Fibroblast of skin of abdomen (primary cell): ENCODE results near the gene RIC3.
"Not testable (repeated sequence)": the region's sequence is repeated elsewhere in the genome, so short reads cannot be mapped to it uniquely, and the experiment has no call there.

Source experiments
- DNase-seq: peaks from one replicate; pipeline ENCODE4 v3.0.0-alpha.2; 2013

The RIC3 gene

DNA sequence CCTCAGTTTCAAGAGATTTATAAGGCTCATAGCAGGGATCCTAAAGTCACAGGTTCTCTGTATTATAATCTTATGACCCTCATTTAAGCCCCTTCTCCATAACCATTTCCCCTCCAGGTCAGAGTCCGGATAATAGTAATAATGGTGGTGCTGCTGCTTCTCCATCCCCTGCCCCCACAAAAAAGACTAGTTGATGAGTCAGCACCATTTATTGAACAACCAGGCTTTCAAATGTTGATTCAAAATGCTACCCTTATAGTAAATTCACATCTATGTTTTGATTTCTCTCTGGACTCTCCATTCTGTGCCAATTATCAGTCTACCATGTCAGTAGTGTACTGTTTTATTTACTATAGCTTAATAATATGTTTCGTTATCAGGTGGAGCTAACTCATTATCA is 17.6 kb upstream of the RIC3 start:
- DNase-seq, result no peak

DNA sequence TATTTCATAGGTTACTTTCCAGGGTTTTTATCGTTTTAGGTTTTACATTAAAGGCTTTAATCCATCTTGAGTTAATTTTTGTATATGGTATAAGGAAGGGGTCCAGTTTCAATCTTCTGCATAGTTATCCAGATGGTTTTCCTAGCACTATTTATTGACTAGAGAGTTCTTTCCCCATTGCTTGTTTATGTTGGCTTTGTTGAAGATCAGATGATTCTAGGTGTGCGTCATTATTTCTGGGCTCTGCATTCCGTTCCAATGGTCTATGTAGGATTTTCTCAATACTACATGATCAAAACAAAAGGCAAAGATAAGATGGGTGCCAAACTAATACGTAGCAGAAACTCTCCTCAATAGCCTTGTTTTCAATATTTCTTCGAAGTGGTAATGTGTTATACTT is 14.3 kb upstream of the RIC3 start:
- no peak for DNase-seq

DNA sequence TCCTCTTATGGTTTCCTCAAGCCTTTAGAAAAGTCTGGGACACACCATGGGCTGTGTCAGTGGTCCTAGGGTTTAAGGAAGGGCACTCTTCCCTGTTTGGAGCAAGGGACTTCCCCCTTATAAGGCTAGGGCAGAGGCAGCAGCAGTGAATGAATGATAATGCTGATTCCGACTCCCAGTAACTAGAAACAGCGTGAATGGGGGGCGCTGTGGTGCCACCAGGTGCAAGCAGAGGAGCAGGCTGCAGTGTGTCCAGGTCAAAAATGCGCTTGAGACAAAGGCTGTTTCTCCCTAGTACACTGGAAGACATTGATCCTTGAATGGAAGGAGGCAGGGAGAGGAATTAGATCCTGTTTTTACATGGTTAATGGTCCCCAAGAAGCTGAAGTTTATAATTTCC is 11.6 kb upstream of the RIC3 start:
- DNase-seq, result no peak

DNA sequence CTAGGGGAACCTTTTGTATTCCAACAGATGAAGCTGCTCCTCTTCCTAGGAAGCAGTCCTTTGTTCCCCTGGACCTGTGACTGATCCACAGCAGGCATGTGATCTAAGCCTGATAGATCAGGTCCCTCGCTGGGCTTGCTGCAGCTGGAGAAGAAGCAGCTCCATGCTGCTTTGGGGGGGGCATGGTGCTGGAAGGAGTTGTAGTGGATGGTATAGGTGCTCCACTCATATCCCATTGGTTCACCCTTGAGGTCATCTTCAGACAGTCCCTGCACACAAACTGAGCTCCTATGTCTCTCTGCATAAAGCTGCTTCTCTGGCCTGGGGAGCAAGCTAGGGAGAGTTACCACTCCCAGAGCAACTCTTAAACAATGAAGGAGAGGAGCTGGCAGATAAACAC is 9.5 kb upstream of the RIC3 start:
- DNase-seq, result no peak

DNA sequence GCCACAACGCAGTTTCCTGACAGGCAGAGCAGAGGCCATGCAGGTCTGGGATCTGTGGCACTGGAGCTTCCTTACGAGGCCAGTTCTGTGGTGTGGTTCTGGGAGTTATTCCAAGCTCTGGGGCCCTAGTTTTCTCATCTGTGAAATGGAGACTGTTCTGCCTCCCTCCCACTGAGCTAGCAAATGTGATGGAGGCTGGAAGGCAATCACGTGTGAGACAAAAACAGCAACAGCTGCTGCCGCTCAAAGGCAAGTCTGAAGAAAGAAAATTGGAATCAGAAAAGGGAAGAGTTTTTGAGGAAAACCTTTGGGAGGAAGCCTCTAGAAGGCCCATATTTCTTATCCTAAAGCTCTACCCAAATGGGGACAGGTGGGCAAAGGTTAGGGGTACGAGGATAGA is 8.3 kb upstream of the RIC3 start:
- DNase-seq, result no peak

DNA sequence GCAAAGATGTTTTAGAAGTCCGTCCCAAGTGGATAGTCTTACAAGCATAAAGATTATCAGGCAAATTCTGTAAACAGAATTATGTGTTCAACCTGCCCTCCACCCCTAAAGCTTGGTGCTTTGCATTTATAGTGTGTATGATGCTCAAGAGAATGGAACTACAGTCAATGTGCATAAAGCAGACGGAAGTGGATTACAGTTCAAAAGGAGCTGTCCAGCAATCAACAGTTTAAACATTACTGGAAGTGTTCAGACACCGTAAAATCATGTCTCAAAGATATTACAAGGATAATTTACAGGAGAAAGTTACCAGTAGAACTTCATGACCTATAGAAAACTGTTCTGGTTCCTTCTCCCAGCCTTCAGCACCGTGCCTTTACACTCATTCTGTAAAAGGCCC is 1.0 kb downstream of the RIC3 start:
- DNase-seq, result peak; percentile 1

DNA sequence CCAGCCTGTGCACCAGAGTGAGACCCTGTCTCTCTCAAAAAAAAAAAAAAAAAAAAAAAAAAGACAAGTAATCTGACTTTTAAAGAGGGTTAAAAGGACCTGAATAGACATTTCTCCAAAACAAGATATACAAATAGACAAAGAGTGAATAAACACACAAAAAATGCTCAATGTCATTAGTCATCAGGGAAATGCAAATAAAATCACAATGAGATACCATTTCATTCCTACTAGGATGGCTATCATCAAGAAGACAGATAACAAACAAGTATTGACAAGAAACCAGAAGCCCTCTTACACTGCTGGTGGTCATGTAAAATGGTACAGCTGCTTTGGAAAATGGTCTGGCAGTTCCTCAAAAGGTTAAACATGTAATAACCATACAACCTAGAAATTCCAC is 4.1 kb downstream of the RIC3 start:
- no peak for DNase-seq

DNA sequence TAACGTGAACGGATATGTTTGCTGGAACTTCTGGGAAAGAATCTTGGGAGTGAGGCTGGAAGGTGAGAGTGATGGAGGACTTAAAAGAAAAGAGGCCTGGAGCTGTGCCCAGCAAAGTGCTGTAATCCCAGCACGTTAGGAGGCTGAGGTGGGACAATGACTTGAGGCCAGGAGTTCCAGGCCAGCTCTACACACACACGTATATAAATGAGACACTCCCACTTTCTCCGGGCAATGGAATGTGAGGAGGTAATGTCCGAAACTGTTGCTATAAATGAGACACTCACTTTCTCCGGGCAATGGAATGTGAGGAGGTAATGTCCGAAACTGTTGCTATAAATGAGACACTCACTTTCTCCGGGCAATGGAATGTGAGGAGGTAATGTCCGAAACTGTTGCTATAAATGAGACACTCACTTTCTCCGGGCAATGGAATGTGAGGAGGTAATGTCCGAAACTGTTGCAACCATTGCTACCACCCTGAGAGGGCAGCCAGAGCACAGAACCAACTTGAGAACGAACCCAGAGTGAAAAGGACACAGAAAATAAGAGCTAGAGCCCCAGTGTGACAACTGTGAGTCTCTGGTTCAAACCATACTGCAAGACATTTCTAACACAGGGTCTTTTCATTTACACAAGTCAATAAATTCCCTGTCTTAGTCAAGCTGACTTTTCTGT is 7.1 kb downstream of the RIC3 start:
- not testable (repeated sequence) for DNase-seq

DNA sequence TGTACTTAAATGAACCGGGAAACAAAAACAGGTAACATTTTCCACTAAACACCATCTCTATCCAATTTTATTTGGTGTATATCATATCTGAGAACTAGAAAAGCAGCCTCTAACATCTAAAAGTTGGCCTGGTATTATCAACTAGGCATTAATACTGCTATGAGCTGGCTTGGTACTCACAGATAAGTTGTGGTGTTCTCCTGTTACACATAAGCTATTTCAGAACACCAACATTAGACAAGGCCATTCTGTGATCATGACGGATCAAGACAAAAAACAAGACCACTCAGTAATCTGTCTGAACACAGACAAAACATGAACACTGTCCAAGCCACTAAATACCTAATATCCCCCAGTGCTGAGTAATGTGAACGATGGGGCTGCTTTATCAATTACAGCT is 11.9 kb downstream of the RIC3 start:
- no peak for DNase-seq

DNA sequence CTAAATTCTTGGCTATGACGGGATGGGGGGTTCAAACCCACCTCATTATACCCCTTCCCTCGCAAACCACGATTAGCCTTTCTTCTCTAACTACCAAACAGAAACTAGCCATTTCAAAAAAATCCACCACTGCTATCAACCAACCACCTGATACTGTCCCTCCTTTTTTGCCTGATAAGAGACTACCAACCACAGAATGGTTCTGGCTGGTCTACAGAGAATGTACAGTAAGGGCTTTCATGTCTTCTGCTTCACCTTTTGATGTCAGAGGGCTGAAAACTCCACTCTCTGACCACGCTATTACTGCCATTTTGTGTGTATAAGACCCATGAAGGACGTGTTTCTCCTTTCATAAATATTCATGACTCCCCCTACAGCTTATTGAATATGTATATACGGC is 19.1 kb downstream of the RIC3 start:
- no peak for DNase-seq

DNA sequence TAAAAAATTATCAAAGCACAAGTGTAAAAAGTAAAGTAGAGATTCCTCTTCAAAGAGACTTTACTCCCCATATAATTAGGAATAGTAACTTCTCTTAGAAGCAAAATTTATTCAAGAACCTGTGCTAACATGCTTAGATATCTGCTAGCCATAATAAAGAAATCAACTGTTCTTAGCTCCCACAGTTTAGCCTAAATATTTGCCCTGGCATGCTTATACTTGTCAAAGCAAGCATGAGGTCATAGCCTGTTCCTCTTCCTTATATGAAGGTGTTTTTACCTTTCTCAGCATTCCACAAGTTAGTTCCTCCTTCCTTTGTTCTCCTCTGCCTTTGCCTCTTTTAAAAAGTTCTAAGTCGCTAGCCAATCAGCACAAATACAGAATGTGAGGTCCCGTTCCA is 30.3 kb downstream of the RIC3 start:
- DNase-seq, result no peak

DNA sequence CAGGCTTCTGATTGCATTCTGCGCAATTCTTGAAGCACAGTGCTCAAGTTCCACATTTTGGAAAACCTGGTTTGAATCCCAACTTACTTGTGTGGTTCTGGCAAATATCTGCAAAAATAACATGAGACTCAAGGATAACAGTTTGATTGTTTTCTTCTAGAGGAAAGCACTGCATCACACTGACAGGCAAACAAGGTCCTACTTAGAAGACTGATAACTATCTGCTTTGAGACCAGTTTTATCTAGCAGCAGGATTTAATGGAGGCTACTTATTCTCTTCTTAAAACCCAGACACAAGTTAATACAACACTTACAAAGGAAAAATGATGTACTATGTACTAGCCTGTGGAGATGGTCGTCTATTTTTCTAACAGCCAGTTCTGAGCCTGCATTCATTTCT is 41.4 kb downstream of the RIC3 start:
- no peak for DNase-seq

DNA sequence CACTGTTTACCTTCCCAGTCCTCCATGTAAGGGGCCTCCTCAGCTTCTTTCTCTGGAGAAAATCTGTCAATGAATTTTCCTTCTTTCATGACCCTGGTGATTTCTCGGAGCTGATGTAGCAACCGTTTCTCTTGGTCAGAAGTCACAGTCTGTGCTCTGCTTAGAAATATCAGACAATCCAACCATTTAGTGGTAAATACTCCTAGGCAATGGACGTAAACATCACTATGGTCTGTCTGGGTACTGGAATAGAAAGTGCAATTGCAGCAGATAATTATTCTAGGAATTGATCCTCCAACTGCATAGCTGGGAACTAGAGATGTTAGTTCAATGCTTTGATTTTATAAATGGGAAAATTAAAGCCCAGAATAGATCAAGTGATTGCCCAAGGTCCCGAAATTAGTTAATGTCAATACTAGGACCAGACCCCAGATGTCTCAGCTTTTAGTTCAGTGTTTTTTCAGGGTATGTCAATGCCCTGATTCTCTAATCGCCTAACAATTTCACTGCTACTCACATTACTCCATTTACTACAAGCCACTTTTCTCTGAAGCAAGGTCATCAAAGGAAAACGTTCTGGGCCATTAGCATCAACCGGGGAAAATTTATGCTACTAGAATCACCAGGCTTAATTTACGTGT is 42.1 kb downstream of the RIC3 start:
- DNase-seq, result no peak

DNA sequence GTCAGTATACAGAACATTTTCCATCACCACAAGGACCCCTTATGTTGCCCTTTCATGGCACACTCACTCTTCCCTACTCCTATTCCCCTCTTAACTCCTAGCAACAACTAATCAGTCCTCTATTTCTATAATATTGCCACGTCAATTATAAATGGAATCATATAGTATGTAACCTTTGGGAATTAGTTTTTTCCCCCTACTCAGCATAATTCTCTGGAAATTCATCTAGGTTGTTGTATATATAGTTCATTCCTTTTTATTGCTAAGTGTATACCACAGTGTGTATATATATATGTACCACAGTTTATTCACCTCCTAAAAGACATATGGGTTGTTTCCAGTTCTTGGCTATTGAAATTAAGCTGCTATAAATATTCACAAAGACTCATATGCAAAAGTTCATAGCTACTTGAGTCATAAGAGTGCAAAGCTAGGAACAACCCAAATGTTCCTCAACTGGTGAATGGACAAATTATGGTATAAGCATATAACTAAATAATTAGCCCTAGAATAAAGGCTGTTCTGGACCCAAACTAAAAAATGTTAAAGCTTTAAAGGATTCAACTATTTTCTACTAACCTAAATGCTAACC is 46.6 kb downstream of the RIC3 start:
- DNase-seq, result no peak

DNA sequence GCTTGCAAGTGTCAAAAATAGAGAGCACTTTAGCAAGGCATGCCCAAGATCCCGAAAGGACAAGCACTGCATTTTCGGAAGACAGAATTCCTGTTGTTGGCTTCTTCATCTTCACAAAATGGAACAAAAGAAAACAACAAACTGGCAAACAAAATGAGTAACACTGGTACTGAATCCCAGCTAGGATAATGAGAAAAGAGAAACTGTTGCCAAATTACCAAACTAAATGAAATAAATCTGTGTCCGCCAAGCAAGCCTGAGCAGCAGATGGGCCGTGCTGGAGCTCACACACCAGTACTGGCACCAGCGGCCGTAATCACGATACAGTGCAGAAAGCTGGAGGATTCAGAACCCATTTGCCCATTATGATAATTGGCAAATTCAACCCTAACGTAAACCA is 57.2 kb downstream of the RIC3 start:
- DNase-seq, result no peak

DNA sequence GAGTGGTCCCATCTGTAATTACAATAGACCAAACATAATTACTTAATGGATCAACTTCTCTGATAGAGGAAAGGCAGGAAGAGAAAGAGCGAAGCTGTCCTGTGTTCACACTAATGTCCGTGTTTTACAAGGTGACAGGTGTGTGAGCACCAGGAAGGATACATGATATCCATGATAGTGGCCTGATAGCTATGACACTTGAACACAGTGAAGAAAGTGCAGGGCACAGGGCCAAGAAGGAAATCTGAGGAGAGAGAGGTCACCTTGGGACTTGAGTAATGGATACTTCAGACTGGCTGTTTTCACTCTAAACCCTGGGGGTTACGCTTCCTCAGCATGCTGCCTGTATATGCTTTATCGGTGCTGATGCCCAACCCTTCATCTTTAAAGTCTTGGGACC is 58.4 kb downstream of the RIC3 start:
- no peak for DNase-seq

DNA sequence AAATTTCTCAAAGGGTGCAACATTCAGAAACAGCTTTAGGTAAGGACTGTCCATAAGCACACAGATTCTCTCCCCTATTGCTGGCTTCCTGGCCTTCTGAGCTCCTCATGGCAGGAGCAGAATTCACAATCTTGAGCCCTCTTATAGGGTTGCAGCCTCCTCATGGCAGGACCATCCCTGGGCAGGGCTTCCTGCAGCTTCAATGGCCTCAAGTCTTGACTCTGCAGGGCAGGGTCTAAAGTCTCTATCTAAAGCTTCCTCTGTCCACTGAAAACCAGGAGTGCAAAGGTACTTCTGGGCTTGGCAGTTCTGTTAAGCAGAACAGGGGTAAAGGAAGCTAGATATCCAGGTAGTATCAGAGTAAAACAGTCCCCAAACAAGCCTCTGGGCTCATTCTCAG is 59.1 kb downstream of the RIC3 start:
- no peak for DNase-seq

DNA sequence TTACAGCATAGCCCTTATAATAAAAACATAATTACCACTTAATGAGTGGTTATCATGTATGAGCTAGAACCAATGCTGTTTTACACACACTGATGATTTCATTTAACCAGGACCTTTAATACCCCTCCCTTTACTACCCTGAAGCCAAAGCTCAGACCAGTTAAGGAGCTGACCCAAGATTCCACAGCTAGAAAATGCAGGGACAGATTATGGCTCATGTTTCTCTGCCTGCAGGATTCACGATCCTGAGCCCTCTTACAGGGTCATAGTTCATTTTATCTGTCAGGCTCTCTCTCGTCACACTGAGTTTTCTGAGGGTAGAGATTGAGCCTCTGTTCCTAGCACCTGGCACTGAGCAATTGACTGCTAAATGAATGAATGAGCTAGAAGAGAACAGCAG is 60.4 kb downstream of the RIC3 start:
- no peak for DNase-seq

DNA sequence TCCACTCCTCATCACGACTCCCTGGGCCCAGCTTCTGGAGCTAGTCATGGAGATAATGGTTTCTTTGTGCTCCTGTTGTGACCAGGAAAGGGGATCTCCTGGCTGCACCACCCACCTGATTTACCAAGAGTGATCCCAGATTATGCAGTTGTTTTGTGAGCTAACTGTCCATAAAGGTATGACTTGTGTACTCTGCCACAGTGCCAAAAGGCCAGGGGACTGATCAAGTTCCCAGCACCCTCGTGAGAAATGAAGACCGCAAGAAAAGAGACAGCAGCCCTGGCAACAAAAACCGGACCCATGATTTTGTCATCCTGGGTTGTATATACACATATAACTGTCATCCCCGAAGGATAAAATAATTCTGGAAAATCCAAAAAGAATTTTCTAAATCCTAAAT is 61.2 kb downstream of the RIC3 start:
- no peak for DNase-seq

DNA sequence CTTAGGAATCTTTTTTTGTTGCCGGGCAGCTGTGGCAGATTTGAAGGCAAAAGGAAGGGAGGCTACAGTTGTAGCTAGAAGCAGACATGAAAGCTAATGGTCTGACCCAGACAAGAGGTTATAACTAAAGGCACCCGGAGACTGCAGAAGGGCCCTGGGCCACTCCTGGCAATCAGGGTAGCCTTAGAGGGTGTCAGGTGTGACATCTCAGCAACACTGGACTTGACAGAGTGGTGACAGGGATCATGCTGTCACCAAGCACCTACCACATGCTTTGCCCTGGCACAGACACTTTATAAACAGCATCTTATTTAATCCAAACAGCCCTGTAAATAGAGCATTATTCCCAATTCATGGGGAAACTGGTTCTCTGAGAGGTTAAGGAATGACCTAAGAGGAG is 62.1 kb downstream of the RIC3 start:
- DNase-seq, result no peak

DNA sequence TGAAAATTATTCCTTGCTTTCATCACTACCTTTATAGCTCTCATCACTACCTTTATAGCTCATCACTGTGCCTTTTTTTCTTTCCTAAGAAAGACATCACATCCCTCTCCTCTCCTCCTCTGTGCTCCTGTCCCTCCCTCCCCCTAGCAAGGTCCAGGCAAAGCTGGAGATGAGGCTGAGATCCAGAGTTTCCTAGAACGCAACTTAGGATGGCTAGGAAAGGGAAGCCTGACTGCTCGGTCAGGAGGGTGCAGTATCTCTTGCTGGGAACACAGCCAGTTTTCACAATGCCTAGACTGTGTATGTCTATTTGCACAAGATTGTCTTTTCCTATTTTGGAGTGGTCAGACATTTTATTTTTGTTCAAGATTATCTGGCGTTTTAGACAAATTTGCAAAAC is 63.2 kb downstream of the RIC3 start:
- no peak for DNase-seq

DNA sequence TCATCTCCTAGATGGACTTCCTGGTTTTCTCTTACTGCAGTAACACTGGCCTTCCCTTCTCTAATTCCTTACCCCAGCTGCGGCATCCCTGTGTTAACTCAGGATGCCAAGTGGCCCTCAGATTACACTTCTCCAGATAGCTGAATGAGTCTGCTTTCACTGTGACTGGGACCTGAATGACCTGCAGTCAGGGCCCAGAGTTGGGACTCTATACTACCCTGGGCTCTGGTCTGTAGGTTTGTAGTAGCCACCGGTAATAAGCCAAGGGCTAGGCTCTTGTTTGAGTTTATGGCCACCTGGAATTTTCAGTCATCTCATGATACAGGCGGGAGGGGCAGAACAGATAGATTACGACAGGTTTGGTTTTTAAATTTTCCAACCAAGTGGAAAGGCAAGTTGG is 63.7 kb downstream of the RIC3 start:
- DNase-seq, result no peak

DNA sequence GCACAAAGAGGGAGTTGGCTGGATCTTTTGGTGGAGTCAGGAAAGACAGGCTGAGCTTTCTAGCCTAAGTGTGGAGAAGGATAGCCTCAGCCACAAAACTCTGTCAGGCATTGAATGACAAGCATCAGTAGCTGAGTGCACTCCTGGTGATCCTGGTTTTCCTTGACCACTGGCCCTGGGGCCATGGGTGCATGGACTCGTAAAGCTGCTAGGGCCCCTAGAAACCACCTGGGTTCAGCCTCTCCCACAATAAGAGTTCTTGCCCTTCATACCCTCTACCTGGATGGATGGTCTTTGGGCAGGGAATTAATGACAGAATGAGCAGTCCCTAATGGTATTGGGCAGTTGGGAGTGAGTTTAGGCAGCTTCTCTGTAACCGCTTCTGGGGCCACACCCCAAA is 64.9 kb downstream of the RIC3 start:
- no peak for DNase-seq

DNA sequence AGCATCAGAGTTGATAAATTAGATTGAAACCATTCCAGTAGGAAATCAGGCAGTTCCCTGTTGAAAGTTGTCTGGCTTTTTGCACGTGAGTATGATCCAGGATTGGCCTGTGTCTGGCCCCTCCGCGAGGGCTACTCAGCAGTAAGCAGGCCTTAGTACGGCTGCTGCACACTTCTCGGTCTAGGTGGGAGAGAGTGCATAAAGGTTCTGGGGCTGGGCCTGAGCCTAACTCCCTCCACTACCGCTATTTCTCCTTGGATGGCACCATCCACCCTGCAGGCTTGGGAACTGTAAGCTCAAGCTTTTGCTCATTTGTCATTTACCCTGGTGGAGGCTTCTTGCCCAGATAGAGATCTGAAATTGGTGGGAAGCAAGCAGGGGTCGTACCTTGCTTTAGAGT is 65.9 kb downstream of the RIC3 start:
- no peak for DNase-seq
